ENCODE measurements around the gene ATXN2L. TPM values are rescaled to one million over a fixed set of nuclear protein-coding genes. Genes with fewer than 3 reads are reported as not detected.

Gene ATXN2L
- total RNA-seq, 1 donor from 2014 or later: 313 TPM

DNA sequence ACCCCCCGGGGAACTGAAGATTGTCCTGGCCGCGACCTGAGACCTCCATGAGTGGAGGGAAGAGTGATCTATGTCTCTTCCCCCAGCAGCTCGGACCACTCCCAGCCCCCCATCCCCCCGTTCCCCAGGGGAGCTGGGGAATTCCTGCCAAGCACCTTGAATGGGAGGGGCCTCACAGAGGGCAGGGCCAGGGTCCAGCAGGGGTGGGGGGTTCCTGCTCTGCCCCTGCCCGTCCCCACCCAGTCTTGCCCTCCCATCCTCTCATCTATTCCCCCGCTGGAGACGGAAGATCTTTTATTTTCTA, 13.9 kb downstream of the ATXN2L start:
- intact Hi-C loops (cut with micrococcal nuclease): no loop called here

GRCh38 chr16:28837672-28838557, 15.1 kb downstream of the ATXN2L start:
- intact Hi-C loops (cut with micrococcal nuclease): no loop called here

DNA sequence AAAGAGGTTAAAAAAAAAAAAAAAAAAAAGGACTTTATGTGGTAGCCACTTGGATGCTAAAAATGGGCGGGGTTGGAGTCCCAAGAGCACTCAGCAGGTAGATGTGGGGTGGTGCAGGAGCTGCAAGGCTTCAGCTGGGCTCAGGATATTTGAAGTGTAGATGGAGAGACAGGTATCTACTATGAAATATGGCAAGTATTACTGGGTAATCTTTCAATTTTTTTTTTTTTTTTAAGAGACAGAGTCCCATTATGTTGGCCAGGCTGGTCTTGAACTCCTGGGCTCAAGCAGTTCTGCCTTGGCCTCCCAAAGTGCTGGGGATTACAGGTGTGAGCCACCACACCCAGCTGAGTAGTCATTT, 15.7 kb downstream of the ATXN2L start:
- intact Hi-C loops (cut with micrococcal nuclease): no loop called here

DNA sequence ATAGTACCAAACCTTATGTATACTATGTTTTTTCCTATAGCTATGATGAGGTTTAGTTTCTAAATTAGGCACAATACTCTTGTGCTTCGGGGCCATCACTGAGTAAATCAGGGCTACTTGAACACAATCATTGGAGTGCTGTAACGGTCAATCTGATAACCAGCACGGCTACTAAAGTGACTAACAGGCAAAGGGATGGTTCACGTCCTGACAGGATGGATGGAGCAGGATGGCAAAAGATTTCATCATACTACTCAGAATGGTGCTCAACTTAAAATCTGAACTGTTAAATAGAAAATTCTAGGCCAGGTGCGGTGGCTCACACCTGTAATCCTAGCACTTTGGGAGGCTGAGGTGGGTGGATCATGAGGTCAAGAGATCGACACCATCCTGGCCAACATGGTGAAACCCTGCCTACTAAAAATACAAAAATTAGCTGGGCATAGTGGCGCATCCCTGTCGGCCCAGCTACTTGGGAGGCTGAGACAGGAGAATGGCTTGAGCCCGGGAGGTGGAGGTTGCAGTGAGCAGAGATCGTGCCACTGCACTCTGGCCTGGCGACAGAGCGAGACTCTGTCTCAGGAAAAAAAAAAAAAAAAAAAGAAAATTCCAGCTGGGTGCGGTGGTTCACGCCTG, 16.3 kb downstream of the ATXN2L start:
- intact Hi-C loops (cut with micrococcal nuclease): no loop called here

GRCh38 chr16:28839899-28840298, 17.1 kb downstream of the ATXN2L start:
- intact Hi-C loops (cut with micrococcal nuclease): no loop called here

DNA sequence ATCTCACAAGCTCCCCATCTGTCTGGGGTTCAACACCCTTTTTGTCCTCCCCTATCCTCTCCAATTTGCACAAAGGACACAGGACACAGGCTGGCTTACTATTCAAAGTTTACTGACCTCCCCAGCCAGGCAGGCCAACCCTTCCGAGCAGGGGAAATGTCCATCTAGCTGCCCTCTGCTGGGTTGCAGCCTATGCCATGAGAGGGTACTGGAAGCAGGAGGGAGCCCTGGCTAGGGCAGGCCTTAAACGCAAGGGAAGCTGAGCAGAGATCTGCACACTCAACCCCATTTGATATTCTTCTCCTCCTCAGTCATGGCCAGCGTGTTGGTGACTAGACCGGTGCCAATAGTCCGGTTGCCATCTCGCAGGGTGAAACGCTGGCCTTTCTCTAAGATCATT, 19.9 kb downstream of the ATXN2L start:
- intact Hi-C loops (cut with micrococcal nuclease): no loop called here

DNA sequence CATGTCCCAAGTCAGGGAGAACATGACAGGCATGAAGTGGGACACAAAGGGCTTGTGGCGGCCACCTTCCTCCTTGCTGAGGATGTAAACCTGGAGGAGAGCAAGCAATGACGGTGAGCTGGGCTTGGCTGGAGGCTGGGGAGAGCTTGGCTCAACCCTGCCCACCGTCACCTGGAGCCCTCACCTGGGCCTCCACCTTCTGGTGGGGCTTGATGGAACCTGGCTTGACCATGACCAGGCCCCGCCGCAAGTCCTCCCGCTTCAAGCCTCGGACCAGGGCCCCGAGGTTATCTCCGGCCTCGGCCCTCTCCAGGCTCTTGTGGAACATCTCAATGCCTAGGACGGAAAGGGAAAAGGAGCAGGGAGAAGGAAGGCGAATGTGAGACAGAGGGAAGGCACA, 21.0 kb downstream of the ATXN2L start:
- intact Hi-C loops (cut with micrococcal nuclease): loop anchor here (2.0 kb wide), 1 partner anchor 19 kb away; the partner anchor contains the start of gene SH2B1

DNA sequence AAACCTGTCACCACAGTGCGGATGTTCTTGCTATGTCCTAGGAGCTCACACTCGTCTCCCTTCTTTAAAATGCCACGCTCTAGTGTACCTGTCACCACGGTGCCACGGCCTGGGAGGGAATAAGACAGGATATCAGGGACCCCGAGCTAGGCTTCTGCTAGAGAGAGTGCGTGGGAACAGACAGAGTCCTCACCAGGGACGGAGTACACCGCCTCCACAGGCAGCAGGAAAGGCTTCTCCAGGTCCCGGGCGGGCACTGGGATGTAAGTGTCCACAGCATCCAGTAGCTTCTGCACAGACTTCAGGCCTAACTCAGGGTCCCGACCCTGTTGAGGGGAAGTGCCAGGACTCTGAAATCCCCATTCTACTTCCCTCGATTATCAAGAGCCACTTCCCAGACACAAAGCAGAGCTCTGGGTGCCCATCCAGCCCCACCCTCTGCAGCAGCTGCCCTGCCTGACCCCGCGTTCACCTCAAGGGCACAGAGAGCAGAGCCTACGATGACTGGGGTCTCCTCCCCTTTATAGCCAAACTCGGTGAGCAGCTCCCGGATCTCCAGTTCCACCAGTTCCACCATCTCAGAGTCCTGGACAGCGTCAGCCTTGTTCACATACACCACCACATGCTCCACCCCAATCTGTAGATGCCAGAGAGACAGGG, 21.6 kb downstream of the ATXN2L start:
- intact Hi-C loops (cut with micrococcal nuclease): loop anchor here (2.0 kb wide), 1 partner anchor 18 kb away; the partner anchor contains the start of gene SH2B1

GRCh38 chr16:28845293-28845692, 22.5 kb downstream of the ATXN2L start:
- intact Hi-C loops (cut with micrococcal nuclease): loop anchor here (1.0 to 5.0 kb wide), 6 partner anchors 18 to 1852 kb away; partner anchors contain the start of genes NFATC2IP, SH2B1 and SRCAP

DNA sequence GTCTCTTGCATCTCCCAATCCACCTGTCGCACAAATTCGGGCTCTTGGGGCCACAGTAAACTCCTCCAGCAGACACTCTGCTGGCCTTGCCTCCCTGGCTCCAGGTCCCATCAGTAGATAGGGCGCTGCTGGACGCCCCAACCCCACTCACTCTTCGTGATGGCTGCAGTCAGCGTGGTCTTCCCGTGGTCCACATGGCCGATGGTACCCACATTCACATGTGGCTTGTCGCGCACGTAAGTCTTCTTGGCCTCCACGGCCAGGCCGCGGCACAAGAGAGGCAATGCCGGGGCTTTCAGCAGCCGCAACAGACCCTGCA, 22.9 kb downstream of the ATXN2L start:
- intact Hi-C loops (cut with micrococcal nuclease): loop anchor here (1.0 to 5.0 kb wide), 6 partner anchors 17 to 1852 kb away; partner anchors contain the start of genes NFATC2IP, SH2B1 and SRCAP

GRCh38 chr16:28846080-28846932, 23.5 kb downstream of the ATXN2L start, which contains the start of gene TUFM:
TUFM (minus strand) TSS chr16:28846348; CDS start chr16:28846269, 79 bp downstream.
- intact Hi-C loops (cut with micrococcal nuclease): loop anchor here (5.0 kb wide), 2 partner anchors 106 to 1851 kb away; partner anchors contain the start of genes NFATC2IP and SRCAP

- intact Hi-C loops (cut with micrococcal nuclease): loop anchor here (5.0 kb wide), 2 partner anchors 105 to 1850 kb away; partner anchors contain the start of genes NFATC2IP and SRCAP
Measured at GRCh38 chr16:28846933-28847273, 24.1 kb downstream of the ATXN2L start.

DNA sequence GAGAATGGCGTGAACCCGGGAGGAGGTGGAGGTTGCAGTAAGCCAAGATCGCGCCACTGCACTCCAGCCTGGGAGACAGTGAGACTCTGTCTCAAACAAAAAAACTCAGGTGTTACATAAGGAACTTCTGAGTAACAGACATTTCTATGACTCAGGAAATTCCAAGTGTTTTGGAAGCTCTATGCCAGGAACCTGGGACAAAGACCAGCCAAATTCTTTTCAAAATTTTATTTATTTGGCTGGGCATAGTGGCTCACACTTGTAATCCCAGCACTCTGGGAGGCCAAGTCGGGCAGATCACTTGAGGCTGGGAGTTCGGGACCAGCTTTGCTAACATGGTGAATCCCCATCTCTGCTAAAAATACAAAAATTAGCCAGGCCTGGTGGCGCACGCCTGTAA, 35.6 kb downstream of the ATXN2L start:
- intact Hi-C loops (cut with micrococcal nuclease): no loop called here

- intact Hi-C loops (cut with micrococcal nuclease): no loop called here
Measured at GRCh38 chr16:28859326-28859725, 36.5 kb downstream of the ATXN2L start.

GRCh38 chr16:28863929-28864793, 41.4 kb downstream of the ATXN2L start:
- intact Hi-C loops (cut with micrococcal nuclease): loop anchor here (1.0 to 2.0 kb wide), 5 partner anchors 16 to 87 kb away; partner anchors contain the start of genes NFATC2IP and RABEP2

DNA sequence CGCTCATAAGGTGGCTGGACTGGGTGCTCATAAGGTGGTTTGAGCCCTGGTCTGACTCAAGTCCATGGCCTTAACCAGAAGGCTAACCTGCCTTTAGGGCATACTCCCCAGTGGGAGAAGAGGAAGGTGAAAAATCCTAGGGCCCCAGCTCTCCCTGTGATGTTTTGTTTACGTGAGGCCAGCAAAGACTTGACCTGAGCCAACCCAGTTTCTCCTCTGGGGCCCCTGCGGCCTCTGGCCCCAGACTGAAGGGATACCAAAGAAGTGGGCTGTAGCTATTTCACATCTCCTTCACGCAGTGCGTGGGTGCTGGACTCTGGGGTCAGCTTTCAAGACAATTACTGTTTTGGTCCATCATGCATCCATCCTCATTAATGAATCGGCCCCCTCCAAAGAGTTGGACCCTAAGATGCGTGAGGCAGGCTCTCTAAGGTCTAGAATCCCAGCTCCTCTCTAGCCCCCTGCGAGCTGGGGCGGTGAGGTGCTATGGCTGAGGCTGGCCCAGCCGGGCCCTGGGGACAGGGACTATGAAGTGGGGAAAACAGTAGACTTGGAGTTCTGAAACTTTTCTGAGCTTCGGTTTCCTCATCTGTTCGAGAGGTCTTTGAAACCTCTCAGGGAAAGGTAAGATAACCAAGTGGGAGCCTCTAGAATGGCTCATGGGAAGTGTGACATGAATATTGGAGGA, 42.3 kb downstream of the ATXN2L start:
- intact Hi-C loops (cut with micrococcal nuclease): no loop called here

GRCh38 chr16:28865722-28866453, 43.1 kb downstream of the ATXN2L start:
- intact Hi-C loops (cut with micrococcal nuclease): no loop called here

DNA sequence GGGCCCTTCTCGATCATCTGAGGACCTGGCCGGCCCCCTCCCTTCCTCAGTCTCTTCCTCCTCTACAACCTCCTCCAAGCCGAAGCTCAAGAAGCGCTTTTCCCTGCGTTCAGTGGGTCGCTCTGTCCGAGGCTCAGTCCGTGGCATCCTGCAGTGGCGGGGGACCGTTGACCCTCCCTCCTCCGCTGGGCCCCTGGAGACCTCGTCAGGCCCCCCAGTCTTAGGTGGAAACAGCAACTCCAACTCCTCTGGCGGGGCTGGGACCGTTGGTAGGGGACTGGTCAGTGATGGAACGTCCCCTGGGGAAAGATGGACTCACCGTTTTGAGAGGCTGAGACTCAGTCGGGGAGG, 43.6 kb downstream of the ATXN2L start:
- intact Hi-C loops (cut with micrococcal nuclease): no loop called here

DNA sequence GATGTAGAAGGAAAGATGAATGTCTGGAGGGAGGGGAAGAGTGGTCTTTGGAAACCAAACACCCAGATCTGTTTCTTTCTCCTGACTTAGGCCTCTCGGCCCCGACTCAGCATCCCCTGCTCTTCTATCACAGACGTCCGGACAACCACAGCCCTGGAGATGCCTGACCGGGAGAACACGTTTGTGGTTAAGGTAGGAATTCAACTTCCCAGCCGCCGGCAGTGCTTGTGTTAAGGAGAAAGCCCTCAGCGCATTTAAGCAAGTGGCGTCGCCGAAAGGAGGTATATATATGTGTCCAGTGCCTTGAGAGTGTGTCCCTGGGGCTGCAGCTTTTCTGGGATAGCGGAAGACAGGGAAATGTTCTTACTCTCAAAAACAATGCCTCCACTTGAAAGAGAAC, 44.4 kb downstream of the ATXN2L start:
- intact Hi-C loops (cut with micrococcal nuclease): no loop called here

Data from T-helper 1 cell treated with Interleukin-12 subunit alpha and Interleukin-12 subunit beta and Interleukin-4 antibody, amounts not matched to agents 30 ng/mL and 1 ng/mL, for 36 hours (primary cell).